Activated T-cell treated with anti-CD3 and anti-CD28 coated beads, Interleukin-2, amount 50 U/mL, for 4 hours (primary cell): ENCODE results near the gene ARID3B. TPM values are rescaled to one million over a fixed set of nuclear protein-coding genes. Genes with fewer than 3 reads are reported as not detected.
A peak's percentile ranks its signal among the peaks of the same experiment; 100 is the strongest.
"Not testable (repeated sequence)": the region's sequence is repeated elsewhere in the genome, so short reads cannot be mapped to it uniquely, and the experiment has no call there.

Source experiments
- ATAC-seq, 2 donors: fragments of 200-7000 bp; cut with Tn5 transposase; one replicate each; pipeline ENCODE4 v1.10.0; 2021
- DNase-seq: peaks from one replicate; pipeline ENCODE4 v3.0.0-alpha.2; 2020
- H3K27me3 Mint-ChIP-seq: one replicate; pipeline ENCODE4 v1.8.0; 2021; ENCODE audit warnings: low read depth, mixed read lengths
- H3K36me3 Mint-ChIP-seq: one replicate; pipeline ENCODE4 v1.8.0; 2022; ENCODE audit warnings: mixed read lengths; ENCODE audit not compliant: insufficient read depth
- H3K4me1 Mint-ChIP-seq: one replicate; pipeline ENCODE4 v1.8.0; 2021; ENCODE audit warnings: low read depth, mixed read lengths
- H3K4me3 Mint-ChIP-seq: one replicate; pipeline ENCODE4 v1.8.0; 2021; ENCODE audit warnings: mild to moderate bottlenecking, moderate library complexity, mixed read lengths
- H3K9me3 Mint-ChIP-seq: one replicate; pipeline ENCODE4 v1.8.0; 2021; ENCODE audit warnings: mixed read lengths
- total RNA-seq, 3 donors: library from RNA; stranded (reverse); gene quantifications; one replicate each; pipeline ENCODE4 v1.2.1, GENCODE V29; 2021

ARID3B gene
- total RNA-seq, 3 donors from 2014 or later = 15.4 to 23.0 (median 21.8) TPM

- Mint-ChIP-seq H3K4me3 (no peak overlapping the region), H3K9me3 (no peaks in the 10 kb centered on the region), H3K27me3 (no peaks in the 10 kb centered on the region), H3K4me1 (peaks cover 17% of the 10 kb centered on the region), H3K36me3 (peaks cover 12% of the 10 kb centered on the region)
- ATAC-seq = no peak
- no peak for DNase-seq
These were observed 54.3 kb downstream of the ARID3B start for GRCh38 chr15:74595271-74595670.

- not testable (repeated sequence) for ATAC-seq, DNase-seq, H3K9me3 Mint-ChIP-seq, H3K27me3 Mint-ChIP-seq, H3K4me3 Mint-ChIP-seq
- peaks cover 10% of the 10 kb centered on the region for H3K36me3 Mint-ChIP-seq
- H3K4me1 Mint-ChIP-seq = peaks cover 17% of the 10 kb centered on the region
These were observed 55.7 kb downstream of the ARID3B start for GRCh38 chr15:74596736-74597135.

- Mint-ChIP-seq H3K36me3 (peaks cover 10% of the 10 kb centered on the region), H3K4me1 (peaks cover 17% of the 10 kb centered on the region)
- not testable (repeated sequence) for H3K9me3 Mint-ChIP-seq, DNase-seq, H3K27me3 Mint-ChIP-seq, H3K4me3 Mint-ChIP-seq, ATAC-seq
These were observed 56.2 kb downstream of the ARID3B start for GRCh38 chr15:74597146-74597705.

GRCh38 chr15:74598126-74598842 is 57.3 kb downstream of the ARID3B start:
- DNase-seq (peak; percentile 81), ATAC-seq (peak; percentile 99)
- Mint-ChIP-seq H3K27me3 (no peaks in the 10 kb centered on the region), H3K4me3 (peak overlapping the region; percentile 97), H3K4me1 (peaks cover 17% of the 10 kb centered on the region), H3K9me3 (no peaks in the 10 kb centered on the region), H3K36me3 (peaks cover 9% of the 10 kb centered on the region)

- Mint-ChIP-seq H3K9me3 (no peaks in the 10 kb centered on the region), H3K4me3 (peak overlapping the region; percentile 97), H3K27me3 (no peaks in the 10 kb centered on the region), H3K36me3 (peaks cover 5% of the 10 kb centered on the region), H3K4me1 (peaks cover 17% of the 10 kb centered on the region)
- DNase-seq (no peak), ATAC-seq (no peak)
These were observed 58.1 kb downstream of the ARID3B start for GRCh38 chr15:74599156-74599555.

GRCh38 chr15:74603026-74603788 is 62.2 kb downstream of the ARID3B start:
- DNase-seq (no peak), ATAC-seq (no peak)
- Mint-ChIP-seq H3K4me1 (peaks cover 11% of the 10 kb centered on the region), H3K9me3 (no peaks in the 10 kb centered on the region), H3K36me3 (no peaks in the 10 kb centered on the region), H3K4me3 (no peak overlapping the region), H3K27me3 (no peaks in the 10 kb centered on the region)

GRCh38 chr15:74603789-74604705 is 63.0 kb downstream of the ARID3B start:
- DNase-seq = no peak
- H3K4me3 Mint-ChIP-seq = no peak overlapping the region
- no peaks in the 10 kb centered on the region for H3K36me3 Mint-ChIP-seq
- no peaks in the 10 kb centered on the region for H3K27me3 Mint-ChIP-seq
- ATAC-seq = no peak
- peaks cover 3% of the 10 kb centered on the region for H3K4me1 Mint-ChIP-seq
- H3K9me3 Mint-ChIP-seq = no peaks in the 10 kb centered on the region

- no peak overlapping the region for H3K4me3 Mint-ChIP-seq
- H3K4me1 Mint-ChIP-seq = no peaks in the 10 kb centered on the region
- DNase-seq (no peak), ATAC-seq (no peak)
- no peaks in the 10 kb centered on the region for H3K36me3 Mint-ChIP-seq
- H3K27me3 Mint-ChIP-seq = no peaks in the 10 kb centered on the region
- no peaks in the 10 kb centered on the region for H3K9me3 Mint-ChIP-seq
These were observed 64.2 kb downstream of the ARID3B start for GRCh38 chr15:74604983-74605794.

GRCh38 chr15:74605795-74606150 is 64.8 kb downstream of the ARID3B start:
- no peaks in the 10 kb centered on the region for H3K36me3 Mint-ChIP-seq
- no peaks in the 10 kb centered on the region for H3K4me1 Mint-ChIP-seq
- no peak overlapping the region for H3K4me3 Mint-ChIP-seq
- H3K9me3 Mint-ChIP-seq = no peaks in the 10 kb centered on the region
- DNase-seq (no peak), ATAC-seq (no peak)
- no peaks in the 10 kb centered on the region for H3K27me3 Mint-ChIP-seq

- Mint-ChIP-seq H3K4me3 (no peak overlapping the region), H3K4me1 (peaks cover 3% of the 10 kb centered on the region), H3K9me3 (no peaks in the 10 kb centered on the region), H3K36me3 (no peaks in the 10 kb centered on the region), H3K27me3 (no peaks in the 10 kb centered on the region)
- ATAC-seq = no peak
- no peak for DNase-seq
These were observed 67.8 kb downstream of the ARID3B start for GRCh38 chr15:74608786-74609185.

- Mint-ChIP-seq H3K9me3 (no peaks in the 10 kb centered on the region), H3K36me3 (no peaks in the 10 kb centered on the region), H3K27me3 (no peaks in the 10 kb centered on the region), H3K4me1 (peaks cover 3% of the 10 kb centered on the region), H3K4me3 (no peak overlapping the region)
- ATAC-seq (no peak), DNase-seq (no peak)
These were observed 68.9 kb downstream of the ARID3B start for GRCh38 chr15:74609938-74610301.

GRCh38 chr15:74610302-74610951 is 69.4 kb downstream of the ARID3B start:
- H3K4me1 Mint-ChIP-seq = peaks cover 3% of the 10 kb centered on the region
- no peaks in the 10 kb centered on the region for H3K36me3 Mint-ChIP-seq
- no peaks in the 10 kb centered on the region for H3K9me3 Mint-ChIP-seq
- H3K4me3 Mint-ChIP-seq = no peak overlapping the region
- ATAC-seq (no peak), DNase-seq (no peak)
- H3K27me3 Mint-ChIP-seq = no peaks in the 10 kb centered on the region

- no peaks in the 10 kb centered on the region for H3K36me3 Mint-ChIP-seq
- no peak for ATAC-seq
These were observed 70.3 kb downstream of the ARID3B start for GRCh38 chr15:74611341-74611740.

More at GRCh38 chr15:74611341-74611740, 70.3 kb downstream of the ARID3B start:
- no peaks in the 10 kb centered on the region for H3K27me3 Mint-ChIP-seq
- peaks cover 4% of the 10 kb centered on the region for H3K4me1 Mint-ChIP-seq
- DNase-seq = no peak
- no peak overlapping the region for H3K4me3 Mint-ChIP-seq
- no peaks in the 10 kb centered on the region for H3K9me3 Mint-ChIP-seq
